ENCODE data around the gene KLC3.

KLC3 gene

DNA sequence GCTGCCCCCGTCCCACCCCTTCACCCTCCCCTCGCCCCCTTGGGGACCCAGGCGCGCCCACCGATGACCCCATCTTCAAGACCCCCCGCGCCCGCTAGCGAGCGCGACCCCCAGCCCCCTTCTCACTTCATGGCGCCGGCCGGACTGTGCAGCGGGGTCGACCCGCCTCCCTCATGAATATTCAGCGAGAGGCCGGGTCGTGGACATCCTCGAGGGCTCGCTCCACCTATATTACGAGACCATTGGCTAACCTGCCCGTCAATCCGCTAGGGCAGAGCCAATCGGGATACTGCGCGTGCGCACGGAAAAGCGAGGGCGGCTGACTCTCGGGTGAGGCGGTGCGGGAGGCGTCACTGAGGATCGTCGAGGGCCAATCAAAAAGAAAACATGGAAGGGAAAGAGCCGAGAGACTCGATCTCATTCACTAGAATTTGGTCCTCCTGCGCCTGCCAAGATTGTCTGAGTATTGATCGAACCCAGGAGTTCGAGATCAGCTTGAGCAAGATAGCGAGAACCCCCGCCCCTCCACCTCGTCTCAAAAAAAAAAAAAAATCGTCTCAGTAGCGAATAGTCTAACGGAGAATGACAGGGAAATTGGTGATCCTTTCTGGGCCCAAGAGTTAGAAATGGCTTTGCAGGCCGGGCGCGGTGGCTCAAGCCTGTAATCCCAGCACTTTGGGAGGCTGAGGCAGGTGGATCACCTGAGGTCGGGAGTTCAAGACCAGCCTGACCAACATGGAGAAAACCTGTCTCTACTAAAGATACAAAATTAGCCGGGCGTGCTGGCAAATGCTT is 30.1 kb downstream of the KLC3 start, which contains the start of gene ERCC2:
TSS of gene ERCC2 (minus strand) at position 164 of the 795 bp plus-strand sequence. CDS start at position 131, 33 bp downstream.
- DNase-seq: peak; percentile 88 to 100 (median 98)

DNA sequence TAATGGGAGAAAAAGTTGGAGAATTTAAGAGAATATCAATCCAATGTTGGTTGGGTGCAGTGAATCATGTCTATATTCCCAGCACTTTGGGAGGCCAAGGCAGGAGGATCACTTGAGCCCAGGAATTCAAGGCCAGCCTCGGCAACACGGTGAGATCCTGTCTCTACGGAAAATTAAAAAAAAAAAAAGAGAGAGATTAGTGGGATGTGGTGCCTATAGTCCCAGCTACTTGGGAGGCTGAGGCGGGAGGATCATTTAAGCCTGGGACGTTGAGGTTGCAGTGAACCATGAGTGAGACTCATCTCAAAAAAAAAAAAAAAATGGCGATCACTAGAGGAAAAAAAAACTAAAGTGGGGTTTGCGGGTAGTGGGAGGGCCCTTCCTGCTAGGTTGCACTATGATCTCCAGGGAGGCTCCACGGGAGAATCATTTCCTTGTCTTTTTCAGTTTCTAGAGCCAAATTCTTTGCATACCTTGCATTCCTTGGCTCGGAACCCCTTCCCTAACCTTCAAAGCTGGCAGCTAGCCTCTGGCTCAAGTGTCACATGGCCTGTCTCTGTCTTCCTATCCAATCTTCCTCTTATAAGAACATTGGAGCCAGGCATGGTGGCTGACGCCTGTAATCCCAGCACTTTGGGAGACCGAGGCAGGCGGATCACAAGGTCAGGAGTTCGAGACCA is 35.6 kb downstream of the KLC3 start:
- no peak for DNase-seq

DNA sequence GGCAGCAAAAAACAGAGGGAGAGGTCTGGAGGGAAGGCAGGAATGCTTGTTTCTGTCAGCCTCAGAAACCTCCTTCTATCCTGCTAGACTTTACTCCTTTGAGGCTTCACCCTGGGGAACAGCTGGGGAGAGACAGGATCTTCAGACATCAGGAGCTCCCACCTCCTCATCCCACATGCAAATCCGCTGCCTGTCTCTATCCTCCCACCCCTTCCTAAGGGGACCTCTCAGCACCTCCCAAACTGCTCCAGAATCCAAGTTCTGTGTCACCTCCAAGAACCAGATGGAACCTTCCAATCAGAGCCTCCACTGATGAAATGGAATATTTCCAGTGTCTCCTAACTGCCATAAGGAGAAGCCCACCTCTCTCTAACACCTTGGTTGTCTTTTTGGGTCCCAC is 39.6 kb downstream of the KLC3 start:
- DNase-seq: no peak

DNA sequence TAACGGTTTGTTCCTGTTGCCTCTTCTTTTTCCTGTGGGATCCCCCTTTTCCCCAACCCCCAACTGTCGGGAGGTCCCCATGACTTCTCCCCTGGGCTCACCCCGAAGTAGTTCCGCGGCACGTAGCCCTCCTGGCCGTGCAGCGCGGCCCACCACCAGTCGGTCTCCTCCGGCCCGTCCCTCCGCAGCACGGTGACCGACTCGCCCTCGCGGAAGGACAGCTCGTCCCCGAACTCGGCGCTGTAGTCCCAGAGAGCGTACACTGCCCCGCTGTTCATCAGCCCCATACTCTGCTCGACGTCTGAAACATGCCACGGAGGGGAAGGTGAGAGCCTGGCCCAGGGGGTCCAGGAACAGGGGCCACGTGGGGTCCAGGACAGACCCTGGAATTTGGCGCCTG is 41.9 kb downstream of the KLC3 start:
- DNase-seq: no peak

DNA sequence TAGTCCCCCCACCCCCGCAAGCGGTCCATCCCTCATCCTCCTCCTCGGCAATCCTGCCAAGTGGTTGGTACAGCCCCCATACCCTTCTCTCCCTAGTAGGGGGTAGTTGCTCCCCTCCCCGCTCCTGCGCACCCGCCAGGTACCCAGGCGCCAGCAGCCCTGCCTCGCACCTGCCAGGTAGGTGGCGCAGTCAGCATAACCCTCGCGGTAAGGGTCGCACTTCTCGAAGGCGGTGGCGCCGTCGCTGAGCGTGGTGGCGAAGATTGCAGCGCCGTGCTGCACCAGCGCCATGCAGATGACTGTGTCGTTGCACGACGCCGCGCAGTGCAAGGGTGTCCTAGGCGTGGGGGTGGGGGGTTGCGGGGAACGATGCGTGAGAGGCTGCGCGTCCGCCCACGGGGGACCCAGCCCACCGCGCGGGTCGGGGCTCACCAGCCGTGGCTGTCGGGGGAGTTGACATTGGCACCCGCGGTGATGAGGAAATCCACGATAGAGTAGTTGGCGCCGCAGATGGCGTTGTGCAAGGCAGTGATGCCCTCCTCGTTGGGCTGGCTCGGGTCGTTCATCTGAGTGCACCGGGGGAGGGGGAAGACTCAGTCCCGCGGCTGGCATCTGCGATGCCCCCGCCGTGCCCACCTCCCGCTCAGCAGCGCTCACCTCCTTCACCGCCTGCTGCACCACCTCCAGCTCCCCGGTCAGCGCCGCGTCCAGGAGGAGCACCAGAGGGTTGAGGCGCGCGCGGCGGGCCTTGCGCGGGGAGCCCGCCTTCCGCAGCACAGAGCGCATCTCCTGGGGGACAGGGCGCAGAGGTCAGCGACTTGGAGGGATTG is 45.1 kb downstream of the KLC3 start:
- no peak for DNase-seq

DNA sequence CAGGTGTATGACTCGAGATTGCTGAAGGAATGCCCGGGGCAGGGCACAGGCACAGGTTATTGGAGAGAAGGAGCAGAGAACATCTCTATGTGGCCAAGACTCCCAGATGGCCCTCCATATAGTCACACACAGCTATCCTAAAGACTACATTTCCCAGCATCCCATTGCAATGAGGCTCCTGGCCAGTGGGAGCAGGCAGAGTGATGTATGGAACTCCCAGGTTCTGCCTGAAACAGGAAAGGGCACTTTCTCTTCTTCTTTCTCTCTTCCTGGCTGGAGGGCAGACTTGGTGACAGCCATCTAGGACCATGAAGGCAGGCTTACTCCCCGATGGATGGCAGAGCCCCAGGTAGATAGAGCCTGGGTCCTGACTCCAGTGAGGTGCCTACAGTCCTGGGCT is 50.8 kb downstream of the KLC3 start:
- no peak for DNase-seq

DNA sequence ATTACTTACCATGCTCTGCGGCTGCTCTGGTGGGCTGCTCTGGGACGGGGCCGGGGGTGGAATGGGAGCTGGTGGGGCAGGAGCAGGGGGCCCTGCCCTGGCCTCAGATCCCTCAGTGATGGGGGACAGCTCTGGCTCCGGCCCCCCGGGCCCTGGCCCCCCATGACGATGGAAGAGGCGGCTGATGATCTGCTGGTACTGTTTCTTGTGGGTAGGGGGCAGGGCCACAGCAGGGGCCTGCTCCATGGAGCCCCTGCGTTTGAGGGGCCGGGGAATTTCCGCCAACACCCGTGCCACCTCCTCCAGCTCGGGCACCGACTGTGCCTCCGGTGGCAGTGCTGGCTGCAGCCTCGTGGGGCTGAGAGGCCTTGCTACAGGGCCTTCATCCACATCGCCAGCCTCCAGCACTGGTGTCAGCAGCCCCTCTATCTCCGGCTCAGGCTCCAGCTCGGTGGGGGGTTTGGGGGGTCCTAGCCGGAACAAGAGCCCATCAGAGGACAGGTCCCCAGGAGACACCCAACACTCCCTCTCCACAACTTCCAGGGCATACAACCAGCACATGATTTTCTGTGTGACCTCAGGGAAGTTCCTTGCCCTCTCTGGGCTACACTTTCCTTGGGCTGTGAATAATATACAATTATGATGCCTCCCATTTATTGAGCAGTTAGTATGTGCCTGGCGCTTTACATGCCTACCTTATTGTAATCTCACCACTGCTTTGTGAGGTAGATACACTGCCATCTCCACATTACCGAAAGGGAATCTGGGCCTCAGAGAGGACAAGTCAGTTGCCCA is 51.5 kb downstream of the KLC3 start:
- DNase-seq: no peak

DNA sequence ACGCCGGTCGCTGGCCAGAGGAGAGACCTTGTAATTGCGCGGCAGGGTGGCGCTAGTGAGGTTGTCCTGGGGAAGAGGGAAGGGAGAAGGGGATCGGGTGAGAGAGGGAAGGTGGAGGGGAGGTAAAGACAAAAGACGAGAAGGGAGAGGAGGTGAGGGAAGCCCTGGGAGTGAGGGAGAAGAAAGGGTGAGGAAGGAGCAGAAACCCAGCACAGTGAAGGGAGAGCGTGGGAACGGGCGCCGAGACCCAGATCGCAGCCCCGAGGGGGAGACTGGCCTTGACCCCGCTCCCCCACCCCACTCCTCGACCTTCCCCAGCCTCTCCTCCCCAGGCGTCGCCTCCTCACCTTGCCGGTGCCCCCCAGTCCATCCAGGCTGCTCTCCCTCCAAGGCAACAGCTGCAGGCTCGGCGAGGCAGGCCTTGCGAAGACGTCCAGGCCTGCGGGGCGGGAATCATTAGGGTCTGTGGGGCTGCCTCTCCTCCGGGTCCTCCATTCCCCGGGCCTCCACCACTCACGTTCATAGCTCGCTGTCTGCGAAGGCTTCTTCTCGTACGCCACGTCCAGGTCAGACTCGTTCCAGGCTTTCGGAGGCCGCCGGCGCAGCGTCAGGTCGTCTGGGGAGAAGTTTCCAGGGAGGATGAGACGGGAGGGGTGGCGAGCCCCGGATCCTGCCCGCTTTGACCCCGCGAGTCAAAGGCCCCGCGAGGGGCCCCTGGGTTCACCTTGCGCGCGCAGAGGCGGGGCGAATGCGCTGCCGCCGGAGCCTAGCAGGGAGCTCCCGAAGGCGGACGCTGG is 55.5 kb downstream of the KLC3 start:
- no peak for DNase-seq

DNA sequence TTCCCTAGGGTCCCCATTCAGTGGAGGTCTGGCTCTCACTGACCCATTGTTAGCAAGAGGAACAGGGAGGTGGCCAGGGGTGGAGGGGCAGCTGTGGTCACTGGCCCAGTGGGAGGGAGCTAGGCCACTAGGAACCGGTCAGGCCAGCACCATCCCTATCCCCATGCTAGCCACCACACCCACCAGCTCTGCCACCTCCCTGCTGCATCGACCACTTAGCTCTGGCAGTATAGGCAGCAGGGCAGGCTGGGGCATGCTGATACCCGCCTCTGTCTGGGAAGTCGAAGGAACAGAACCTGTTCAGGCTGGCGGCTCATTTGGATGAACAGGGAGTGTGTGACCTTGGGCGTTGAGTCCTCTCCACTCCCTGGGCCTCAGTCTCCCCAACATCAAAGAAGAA is 59.6 kb downstream of the KLC3 start:
- DNase-seq: no peak
